ACC112 (cell line): ENCODE data around the gene MAP3K4.
"Not testable (repeated sequence)": the region's sequence is repeated elsewhere in the genome, so short reads cannot be mapped to it uniquely, and the experiment has no call there.

Source experiments
- H2AFZ ChIP-seq: fragments of 200-600 bp; sonication (generic); one replicate; pipeline ENCODE4 v1.6.0; 2017; ENCODE audit warnings: antibody characterized with exemption, low read length; ENCODE audit not compliant: unreplicated experiment
- H3K27ac ChIP-seq: fragments of 200-600 bp; sonication (generic); 2 replicates; pipeline ENCODE4 v1.5.1; 2014; ENCODE audit warnings: low read depth, mild to moderate bottlenecking, antibody characterized with exemption, low read length, moderate library complexity
- H3K27me3 ChIP-seq: fragments of 200-600 bp; sonication (generic); 2 replicates; pipeline ENCODE4 v1.6.1; 2014; ENCODE audit warnings: mild to moderate bottlenecking, antibody characterized with exemption, low read length, moderate library complexity, mixed read lengths; ENCODE audit not compliant: insufficient read depth
- H3K36me3 ChIP-seq: fragments of 200-600 bp; sonication (generic); 2 replicates; pipeline ENCODE4 v1.6.1; 2016; ENCODE audit warnings: mild to moderate bottlenecking, antibody characterized with exemption, low read length, moderate library complexity, mixed read lengths; ENCODE audit not compliant: insufficient read depth
- H3K4me1 ChIP-seq: fragments of 200-600 bp; sonication (generic); one replicate; pipeline ENCODE4 v1.6.1; 2016; ENCODE audit warnings: low read length, mixed read lengths; ENCODE audit not compliant: insufficient read depth, unreplicated experiment, control insufficient read depth
- H3K4me3 ChIP-seq: fragments of 200-600 bp; sonication (generic); 2 replicates; pipeline ENCODE4 v1.5.1; 2014; ENCODE audit warnings: mild to moderate bottlenecking, low read depth, low read length
- H3K79me2 ChIP-seq: fragments of 200-600 bp; sonication (generic); one replicate; pipeline ENCODE4 v1.6.0; 2016; ENCODE audit warnings: low read length; ENCODE audit not compliant: control insufficient read depth, unreplicated experiment, insufficient read depth

MAP3K4 gene

DNA sequence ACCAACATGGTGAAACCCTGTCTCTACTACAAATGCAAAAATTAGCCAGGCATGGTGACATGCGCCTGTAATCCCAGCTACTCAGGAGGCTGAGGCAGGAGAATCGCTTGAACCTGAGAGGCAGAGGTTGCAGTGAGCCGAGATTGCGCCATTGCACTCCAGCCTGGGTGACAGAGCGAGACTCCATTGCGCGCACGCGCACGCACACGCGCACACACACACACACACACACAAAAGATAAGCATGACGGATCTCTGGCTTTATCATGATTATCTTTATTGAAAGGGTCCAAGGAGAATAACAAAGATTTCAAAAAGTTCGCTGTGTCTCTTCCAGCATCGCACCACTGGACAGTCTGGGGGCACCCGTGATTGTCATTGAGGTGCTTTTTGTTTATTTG is 19.0 kb upstream of the MAP3K4 start:
- not testable (repeated sequence) for H3K79me2 ChIP-seq, H3K27me3 ChIP-seq, H3K36me3 ChIP-seq, H2AFZ ChIP-seq, H3K4me3 ChIP-seq
- H3K4me1 ChIP-seq = peaks cover 35% of the 10 kb centered on the region
- H3K27ac ChIP-seq = peak overlapping the region; percentile 91

DNA sequence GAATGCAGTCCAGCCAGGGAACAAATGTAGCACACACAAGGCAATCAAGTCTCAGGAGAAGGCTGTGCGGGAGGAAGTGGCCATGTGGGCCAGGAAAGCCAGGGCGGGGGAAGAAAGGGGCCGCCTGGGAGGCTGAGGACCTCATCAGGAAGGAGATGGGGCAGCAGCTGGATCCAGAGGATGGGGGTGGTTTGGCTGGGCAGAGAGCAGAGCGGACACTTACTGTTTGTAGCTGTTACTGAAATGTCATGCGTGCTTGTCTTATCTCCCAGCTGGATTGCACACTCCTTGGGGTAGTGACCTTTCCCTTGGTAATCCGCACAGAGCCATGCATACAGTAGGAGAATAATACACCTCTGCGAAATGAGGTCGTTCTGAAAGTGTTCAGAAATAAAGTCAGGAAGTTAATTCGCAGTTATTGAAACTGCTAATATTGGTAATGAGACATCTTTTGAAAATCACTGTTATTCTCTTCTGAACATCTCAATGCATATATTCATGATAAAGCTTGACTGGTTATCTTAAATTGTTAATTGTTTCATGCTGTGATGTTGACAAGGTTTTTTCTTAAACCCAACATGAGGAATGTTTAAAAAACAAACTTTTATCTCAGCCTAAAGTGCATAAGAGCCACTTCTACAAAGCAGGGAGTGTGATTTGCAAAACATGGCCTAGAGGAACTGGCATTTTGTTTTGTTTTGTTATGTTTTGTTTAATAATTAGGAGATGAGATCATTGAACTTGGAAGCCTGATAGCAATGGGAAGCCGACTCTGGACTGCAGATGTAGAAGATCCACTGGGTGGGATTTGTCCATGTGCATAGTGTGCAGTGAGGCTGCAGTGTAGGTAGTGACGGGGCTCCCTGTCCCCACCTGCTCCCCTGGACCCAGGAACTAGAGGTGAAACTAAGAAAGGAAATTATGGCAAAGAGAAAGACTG is 18.0 kb upstream of the MAP3K4 start:
- Histone ChIP-seq H3K4me3 (peak overlapping the region; percentile 34; the same call in 1 of the 2 replicates), H3K27me3 (no peaks in the 10 kb centered on the region), H2AFZ (peak overlapping the region; percentile 76), H3K4me1 (peaks cover 42% of the 10 kb centered on the region), H3K79me2 (no peaks in the 10 kb centered on the region), H3K36me3 (no peaks in the 10 kb centered on the region), H3K27ac (peak overlapping the region; percentile 91)

DNA sequence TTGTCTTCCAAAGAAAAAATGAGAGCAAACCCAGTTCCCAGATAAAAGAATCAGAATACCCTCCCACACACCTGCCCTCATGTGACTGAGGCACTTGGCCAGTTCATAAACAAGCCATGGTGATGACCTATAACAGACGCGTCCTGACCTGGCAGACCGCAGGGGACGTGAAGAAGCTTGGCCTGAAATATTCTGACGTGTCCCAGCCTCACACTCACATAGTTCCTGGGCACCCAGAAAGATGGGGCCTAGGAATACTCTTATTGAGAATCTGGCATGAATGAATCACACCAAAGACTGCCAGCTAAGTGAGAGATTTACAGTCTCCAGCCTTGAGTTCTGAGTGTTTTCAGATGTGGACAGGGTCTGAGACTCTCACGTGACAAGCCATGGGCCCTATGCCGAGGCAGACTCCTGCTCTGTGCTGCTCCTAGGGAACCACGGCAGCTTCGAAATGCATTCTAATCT is 17.2 kb upstream of the MAP3K4 start:
- Histone ChIP-seq H3K4me3 (peak overlapping the region; percentile 34; the same call in 1 of the 2 replicates), H3K27ac (peak overlapping the region; percentile 91), H3K36me3 (no peaks in the 10 kb centered on the region), H3K4me1 (peaks cover 45% of the 10 kb centered on the region), H3K27me3 (no peaks in the 10 kb centered on the region), H3K79me2 (no peaks in the 10 kb centered on the region), H2AFZ (peak overlapping the region; percentile 11)

DNA sequence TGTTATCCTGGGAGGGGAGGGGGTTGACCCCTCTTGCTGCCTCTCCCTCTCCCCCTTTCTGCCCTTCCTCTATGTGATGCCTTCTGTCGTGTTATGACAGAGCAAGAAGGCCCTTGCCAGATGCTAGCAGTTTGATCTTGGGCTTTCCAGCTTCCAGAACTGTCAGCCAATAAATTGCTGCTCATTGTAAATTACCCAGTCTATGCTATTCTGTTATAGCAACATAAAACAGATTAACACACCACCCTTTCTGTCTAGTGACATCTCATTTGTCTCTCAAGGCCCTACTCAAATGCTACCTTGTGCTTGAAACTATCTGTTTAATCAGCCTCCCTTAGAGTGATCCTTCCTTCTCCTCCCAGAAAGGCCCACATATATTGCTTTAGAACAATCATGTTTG is 16.4 kb upstream of the MAP3K4 start:
- Histone ChIP-seq H3K79me2 (no peaks in the 10 kb centered on the region), H3K27me3 (no peaks in the 10 kb centered on the region), H3K27ac (peak overlapping the region; percentile 91), H3K36me3 (no peaks in the 10 kb centered on the region), H3K4me1 (peaks cover 45% of the 10 kb centered on the region), H2AFZ (no peak overlapping the region), H3K4me3 (no peak overlapping the region)

DNA sequence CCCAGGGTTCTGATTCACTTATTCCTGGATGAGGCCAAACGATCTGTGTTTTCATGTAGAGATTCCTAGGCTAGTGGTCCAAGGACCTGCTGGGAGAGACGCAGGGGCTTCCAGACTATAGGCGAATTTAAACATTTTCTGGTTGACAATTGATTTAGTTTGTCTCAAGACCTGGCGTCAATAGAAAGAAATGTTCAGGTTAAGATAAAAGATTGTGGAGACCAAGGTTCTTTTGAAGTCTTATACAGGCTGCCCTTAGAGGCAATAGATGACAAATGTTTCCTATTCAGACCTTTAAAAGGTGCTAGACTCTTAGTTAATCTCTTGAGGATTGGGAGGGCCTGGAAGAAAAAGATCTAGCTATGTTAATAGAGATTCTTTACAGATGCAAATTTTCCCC is 15.6 kb upstream of the MAP3K4 start:
- not testable (repeated sequence) for H3K4me3 ChIP-seq, H2AFZ ChIP-seq, H3K27ac ChIP-seq, H3K79me2 ChIP-seq, H3K36me3 ChIP-seq, H3K27me3 ChIP-seq
- H3K4me1 ChIP-seq = peaks cover 45% of the 10 kb centered on the region

DNA sequence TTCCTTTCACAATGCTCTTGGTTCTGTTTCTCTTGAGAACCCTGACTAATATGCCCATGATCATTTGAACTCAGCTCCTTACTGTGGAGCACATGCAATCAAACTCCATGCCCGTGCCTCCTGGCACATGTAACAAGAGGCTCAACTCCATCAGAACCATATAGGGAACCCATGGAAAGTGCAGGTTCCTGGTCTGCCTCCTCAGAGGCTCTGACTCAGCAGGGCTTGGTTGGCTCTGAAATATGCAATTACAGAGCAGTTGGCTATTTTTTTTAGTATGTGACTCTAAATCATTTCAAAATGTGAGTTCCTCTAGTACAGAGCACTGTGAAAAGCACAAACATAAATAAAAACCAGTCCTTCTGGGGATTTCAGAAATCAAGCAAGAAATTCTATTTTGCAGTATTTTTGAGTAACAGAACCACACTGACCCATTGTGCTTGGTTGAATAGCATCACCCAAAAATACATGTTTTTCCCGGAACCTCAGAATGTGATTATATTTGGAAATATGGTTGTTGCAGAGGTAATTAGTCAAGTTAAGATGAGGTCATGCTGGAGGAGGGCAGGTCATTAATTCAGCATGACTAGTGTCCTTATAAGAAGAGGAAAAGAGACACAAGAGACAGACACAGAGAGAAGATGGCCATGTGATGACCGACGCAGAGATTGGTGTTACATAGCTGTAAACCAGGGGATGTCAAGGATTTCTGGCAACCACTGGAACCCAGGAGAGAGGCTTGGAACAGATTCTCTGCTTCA is 13.2 kb upstream of the MAP3K4 start:
- H3K4me3 ChIP-seq = no peak overlapping the region
- peaks cover 30% of the 10 kb centered on the region for H3K4me1 ChIP-seq
- no peaks in the 10 kb centered on the region for H3K79me2 ChIP-seq
- H3K27me3 ChIP-seq = no peaks in the 10 kb centered on the region
- peak overlapping the region; percentile 45 for H2AFZ ChIP-seq
- no peaks in the 10 kb centered on the region for H3K36me3 ChIP-seq
- H3K27ac ChIP-seq = no peak overlapping the region

DNA sequence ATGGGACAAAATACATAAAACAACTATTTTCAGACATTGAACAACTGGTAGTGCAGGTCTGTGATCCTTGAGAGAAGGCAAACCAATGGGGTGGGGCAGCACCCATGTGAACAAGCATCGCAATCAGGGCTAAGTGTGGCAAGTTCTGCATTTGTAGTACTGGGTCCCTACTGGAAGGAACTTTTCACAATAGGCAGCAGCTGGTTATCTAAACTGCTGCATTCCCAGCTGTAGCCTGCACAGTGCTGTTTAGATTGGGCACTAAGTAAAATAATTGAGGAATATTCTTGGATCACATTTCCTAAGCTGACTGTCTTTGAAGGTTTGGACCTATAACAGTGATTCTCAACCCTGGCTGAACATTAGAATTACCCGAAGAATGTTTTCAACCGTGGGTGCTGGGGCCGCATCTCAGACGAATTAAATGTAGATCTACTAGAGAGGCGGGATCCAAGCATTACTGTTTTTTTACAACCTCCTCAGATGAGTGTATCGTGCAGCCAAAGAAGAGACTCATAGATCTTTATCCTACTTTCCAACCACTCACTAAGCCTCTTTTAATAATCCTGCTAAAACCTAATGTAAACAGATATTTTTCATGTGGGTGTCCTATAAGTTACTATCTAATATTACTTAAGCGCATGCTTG is 12.4 kb upstream of the MAP3K4 start:
- peak overlapping the region; percentile 12 for H2AFZ ChIP-seq
- no peaks in the 10 kb centered on the region for H3K36me3 ChIP-seq
- no peaks in the 10 kb centered on the region for H3K79me2 ChIP-seq
- no peaks in the 10 kb centered on the region for H3K27me3 ChIP-seq
- H3K4me1 ChIP-seq = peaks cover 21% of the 10 kb centered on the region
- no peak overlapping the region for H3K27ac ChIP-seq
- no peak overlapping the region for H3K4me3 ChIP-seq

DNA sequence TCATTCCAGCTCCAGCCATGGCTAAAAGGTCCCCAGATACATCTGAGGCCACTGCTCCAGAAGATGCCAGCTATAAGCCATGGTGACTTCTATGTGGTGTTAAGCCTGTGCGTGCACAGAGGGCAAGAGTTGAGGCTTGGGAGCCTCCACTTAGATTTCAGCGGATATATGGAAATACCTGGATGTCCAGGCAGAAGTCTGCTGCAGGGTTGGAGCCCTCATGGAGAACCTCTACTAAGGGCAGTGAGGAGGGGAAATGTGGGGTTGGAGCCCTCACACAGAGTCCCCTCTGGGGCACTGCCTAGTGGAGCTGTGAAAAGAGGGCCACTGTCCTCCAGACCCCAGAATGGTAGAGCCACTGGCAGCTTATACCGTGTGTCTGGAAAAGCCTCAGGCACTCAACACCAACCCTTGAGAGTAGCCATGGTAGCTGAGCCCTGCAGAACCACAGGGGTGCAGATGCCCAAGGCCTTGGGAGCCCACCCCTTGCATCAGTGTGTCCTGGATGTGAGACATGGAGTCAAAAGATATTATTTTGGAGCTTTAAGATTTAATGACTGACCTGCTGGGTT is 8.1 kb upstream of the MAP3K4 start:
- H3K4me1 ChIP-seq, H3K27ac ChIP-seq, H2AFZ ChIP-seq, H3K27me3 ChIP-seq, H3K4me3 ChIP-seq, H3K36me3 ChIP-seq, H3K79me2 ChIP-seq: not testable (repeated sequence)

DNA sequence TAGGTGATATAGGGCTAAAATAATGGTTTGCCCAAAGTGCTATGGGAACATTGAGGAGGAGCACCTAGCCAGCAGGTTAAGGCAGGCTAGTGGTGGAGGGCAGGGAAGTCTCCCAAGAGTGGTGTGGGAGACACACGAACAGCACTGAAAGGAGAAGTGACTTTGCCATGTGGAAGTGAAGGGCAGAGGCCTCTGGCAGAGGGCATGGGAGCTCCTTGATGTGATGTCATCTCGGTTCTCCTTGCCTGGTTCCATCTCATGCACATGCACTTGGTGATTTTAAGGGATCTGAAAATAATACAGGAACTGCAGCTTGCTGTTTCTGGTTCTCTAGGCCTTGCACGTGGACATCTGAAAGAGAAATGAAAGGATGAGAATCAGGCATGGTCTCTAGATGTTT is 4.7 kb upstream of the MAP3K4 start:
- Histone ChIP-seq H3K36me3 (no peaks in the 10 kb centered on the region), H3K4me3 (no peak overlapping the region), H3K27me3 (no peaks in the 10 kb centered on the region), H2AFZ (no peak overlapping the region), H3K27ac (no peak overlapping the region), H3K79me2 (no peaks in the 10 kb centered on the region), H3K4me1 (peaks cover 3% of the 10 kb centered on the region)

DNA sequence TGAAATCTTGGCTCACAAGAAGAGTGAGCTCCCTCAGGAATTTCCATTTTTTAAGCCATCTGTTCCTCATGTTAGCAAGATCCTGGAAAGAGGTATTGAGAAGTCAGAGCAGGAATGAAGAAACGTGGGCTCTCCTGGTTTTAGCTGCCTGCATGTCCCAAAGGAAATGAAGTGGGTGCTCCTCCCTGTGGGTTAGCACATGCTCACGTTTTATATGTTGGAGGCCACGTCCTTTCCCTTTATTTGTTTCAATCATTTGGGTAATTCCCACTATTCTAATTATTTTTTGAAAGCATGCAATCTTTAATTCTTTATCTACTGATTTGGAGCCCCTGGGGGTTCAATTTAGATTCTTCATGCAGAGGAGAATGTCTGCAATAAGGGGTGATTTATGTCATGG is 4.3 kb upstream of the MAP3K4 start:
- no peaks in the 10 kb centered on the region for H3K36me3 ChIP-seq
- no peak overlapping the region for H3K4me3 ChIP-seq
- peaks cover 3% of the 10 kb centered on the region for H3K4me1 ChIP-seq
- no peak overlapping the region for H3K27ac ChIP-seq
- no peaks in the 10 kb centered on the region for H3K79me2 ChIP-seq
- H2AFZ ChIP-seq = no peak overlapping the region
- no peaks in the 10 kb centered on the region for H3K27me3 ChIP-seq
